HFF-Myc (cell line): ENCODE measurements around the gene WWOX.

Source experiments
- DNase-seq: peaks from one replicate; pipeline ENCODE4 v3.0.0-alpha.2; 2011; ENCODE audit warnings: low read depth; ENCODE audit errors: extremely low read depth
- H3K4me3 ChIP-seq: replicated peaks from 2 replicates; pipeline ENCODE4 v1.5.1; 2011; ENCODE audit warnings: low read depth, mild to moderate bottlenecking, control low read depth, low read length
- TF ChIP-seq, protein P1 (sequence below): IDR thresholded peaks from 2 replicates; pipeline ENCODE4 v1.5.1; 2012; ENCODE audit warnings: mild to moderate bottlenecking, low read depth, low read length, control low read depth; ENCODE audit errors: missing control alignments

WWOX gene

DNA sequence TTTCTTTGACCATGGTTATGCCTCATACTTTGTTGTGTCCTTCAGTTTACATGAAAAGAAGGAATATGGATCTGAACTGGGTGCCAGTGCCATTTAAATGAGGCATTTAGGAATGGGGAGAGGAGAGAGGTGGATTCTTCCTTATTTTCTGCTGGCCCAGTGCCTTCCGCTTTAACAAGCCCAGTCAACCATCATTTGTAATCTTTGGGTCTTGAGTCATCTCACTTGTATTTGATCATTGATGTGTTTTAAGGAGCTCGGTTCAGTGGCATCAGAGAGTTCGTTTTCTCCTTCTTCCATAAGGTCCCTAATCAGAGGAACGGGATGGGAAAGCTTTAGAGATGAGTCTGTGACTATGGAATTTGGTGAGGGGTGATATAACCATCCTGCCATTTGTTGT, 334.9 kb downstream of the WWOX start:
- no peak overlapping the region for H3K4me3 ChIP-seq
- TF ChIP-seq, protein P1, sequence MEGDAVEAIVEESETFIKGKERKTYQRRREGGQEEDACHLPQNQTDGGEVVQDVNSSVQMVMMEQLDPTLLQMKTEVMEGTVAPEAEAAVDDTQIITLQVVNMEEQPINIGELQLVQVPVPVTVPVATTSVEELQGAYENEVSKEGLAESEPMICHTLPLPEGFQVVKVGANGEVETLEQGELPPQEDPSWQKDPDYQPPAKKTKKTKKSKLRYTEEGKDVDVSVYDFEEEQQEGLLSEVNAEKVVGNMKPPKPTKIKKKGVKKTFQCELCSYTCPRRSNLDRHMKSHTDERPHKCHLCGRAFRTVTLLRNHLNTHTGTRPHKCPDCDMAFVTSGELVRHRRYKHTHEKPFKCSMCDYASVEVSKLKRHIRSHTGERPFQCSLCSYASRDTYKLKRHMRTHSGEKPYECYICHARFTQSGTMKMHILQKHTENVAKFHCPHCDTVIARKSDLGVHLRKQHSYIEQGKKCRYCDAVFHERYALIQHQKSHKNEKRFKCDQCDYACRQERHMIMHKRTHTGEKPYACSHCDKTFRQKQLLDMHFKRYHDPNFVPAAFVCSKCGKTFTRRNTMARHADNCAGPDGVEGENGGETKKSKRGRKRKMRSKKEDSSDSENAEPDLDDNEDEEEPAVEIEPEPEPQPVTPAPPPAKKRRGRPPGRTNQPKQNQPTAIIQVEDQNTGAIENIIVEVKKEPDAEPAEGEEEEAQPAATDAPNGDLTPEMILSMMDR, result no peak
- no peak for DNase-seq

DNA sequence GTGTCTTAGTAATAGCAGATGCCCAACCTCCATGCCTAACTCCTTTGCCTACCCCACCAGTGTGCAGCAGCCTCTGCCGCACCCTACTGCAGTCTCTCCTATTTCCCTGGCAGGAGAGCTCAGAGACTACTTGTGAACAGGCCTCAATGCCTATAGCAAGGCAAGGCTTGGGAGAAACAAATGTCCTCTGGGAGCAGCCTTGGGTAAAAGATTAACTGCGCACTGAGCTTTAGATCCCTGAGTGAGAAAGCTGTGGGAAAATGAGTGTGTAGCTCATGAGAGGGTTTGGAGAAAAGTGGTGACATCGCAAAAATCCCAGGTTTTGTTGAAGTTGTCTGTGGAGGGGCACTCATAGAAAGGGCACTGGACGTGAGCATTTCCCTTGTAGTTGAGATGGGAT, 335.8 kb downstream of the WWOX start:
- TF ChIP-seq, protein P1, result no peak
- H3K4me3 ChIP-seq, result no peak overlapping the region
- no peak for DNase-seq

DNA sequence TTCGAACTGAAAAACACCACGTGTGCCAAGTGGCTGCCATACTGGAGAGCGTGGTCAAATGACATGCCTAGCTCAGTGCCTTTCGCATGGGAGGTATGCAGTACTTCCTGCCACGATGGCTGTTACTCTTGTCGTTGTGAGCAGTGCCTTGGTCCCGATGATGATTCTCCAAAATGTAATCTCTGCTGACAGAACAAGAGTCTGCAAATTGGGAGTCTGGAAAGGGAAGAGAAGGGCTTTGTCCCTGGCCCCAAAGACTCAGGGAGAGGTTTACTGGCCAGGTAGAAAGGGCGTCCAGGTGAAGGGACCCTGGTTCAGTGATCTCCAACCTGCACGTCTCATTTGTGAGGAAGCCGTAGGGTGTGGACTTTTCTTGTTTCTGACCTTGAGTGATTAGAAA, 336.6 kb downstream of the WWOX start:
- no peak for DNase-seq
- TF ChIP-seq, protein P1, result no peak
- no peak overlapping the region for H3K4me3 ChIP-seq

DNA sequence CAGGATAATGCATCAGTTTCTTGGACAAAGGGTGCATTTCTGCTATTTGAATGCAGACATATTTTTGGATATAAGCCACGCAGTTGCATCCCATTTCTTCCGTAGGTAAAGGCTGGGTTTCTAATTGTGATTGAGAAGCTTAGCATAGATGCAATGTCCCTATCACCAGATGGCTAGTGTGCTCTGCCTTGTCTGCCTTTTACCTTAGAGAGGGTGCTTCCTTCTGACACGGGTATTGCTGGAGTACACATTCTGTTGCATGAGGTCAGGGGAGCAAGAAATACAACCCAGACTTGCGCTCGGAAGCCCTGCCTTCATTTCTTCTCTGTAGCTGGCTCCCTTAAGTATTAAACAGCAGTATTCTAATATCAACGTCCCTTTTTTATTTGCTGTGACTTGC, 337.4 kb downstream of the WWOX start:
- DNase-seq, result no peak
- H3K4me3 ChIP-seq, result no peak overlapping the region
- TF ChIP-seq, protein P1, result no peak

DNA sequence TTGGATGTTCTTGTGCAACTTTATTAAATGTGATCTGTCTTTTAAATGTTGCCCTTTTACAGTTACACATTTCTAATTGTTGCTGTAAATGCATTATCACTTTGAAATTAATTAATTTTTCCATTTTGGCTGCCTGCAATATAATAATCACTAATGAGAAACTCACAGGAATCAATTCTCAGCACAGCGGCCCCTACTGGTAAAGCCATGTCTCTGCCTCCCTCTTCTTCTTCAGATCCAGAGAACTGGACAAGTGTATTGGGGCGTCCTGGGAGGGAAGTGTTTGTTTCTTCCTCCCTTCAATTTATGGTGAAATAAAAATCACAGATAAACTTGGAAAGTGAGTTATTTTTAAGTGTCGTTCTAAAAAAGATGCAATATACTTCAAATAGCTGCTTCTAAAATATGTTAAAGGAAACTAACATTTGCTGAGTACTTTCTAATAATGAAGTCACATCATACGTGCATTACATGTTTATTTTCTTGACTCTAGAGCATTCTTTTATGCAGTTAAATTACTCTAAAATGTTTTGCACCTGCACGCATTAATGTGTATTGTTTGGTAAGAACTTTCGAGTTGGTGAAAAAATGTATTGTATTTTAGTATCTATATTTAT, 338.0 kb downstream of the WWOX start:
- no peak for DNase-seq
- TF ChIP-seq, protein P1, result peak; percentile 67
- H3K4me3 ChIP-seq, result no peak overlapping the region

DNA sequence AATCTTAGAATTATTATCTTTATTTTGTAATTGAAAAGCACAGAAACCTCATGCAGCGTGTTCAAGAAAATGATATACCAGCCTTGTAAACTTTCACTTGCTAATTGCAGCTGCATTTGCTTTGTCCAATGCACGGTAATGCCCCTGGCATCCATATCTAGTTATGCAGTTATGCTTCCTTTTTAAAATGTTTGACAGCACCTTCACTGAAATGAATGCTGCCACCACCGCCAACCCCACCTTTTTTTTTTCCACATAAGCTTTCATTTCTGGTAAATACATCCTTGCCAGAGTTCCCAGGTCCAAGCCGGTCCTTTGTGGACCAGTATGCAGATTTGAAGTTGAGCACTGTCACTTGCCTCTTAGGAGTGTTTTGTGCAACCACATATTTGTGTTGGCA, 338.8 kb downstream of the WWOX start:
- TF ChIP-seq, protein P1, result no peak
- no peak for DNase-seq
- H3K4me3 ChIP-seq, result no peak overlapping the region

DNA sequence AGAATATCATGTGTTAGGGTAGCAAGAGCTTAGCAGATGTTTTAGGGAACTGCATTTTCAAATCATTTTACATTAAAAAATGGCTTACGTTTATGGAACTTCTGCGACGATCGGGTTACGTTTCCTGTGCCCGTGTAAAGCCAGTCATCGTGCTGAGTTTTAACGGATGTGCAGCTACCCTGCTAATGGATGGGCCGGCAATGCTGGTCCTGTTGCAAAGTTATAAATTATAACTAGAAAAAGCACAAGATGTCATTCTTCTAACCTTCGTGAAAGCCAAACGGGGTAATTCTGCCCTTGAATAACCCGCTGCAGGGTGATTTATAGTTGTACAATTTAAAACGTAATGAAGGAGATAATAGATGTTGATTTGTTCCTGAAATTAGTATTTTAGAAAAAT, 339.2 kb downstream of the WWOX start:
- TF ChIP-seq, protein P1, result no peak
- H3K4me3 ChIP-seq, result no peak overlapping the region
- no peak for DNase-seq
